ENCODE results near the gene PA2G4. TPM values are rescaled to one million over a fixed set of nuclear protein-coding genes. Genes with fewer than 3 reads are reported as not detected.

Gene PA2G4
- total and polyA plus RNA-seq, 10 of the 15 experiments (the other 5 are each of a cell fraction or from before 2014, with no cell fraction given): 148 to 514 (median 406) TPM

- CTCF ChIA-PET: interaction anchor here (0.6 kb wide), 1 partner anchor 361 kb away, joined by 3 read pairs; no protein-coding TSS in a partner anchor
- BruUV-seq (replicated peaks): no TSS peak
- WGBS (ENCODE audit: insufficient coverage, insufficient replicate concordance, low lambda C conversion rate, missing lambda C conversion rate): 5% methylated on average over 55 of the region's 59 CpGs
- H3K27me3 ChIP-seq (replicated peaks in 1 of 2; ENCODE audit: control insufficient read depth in 2 of 2, insufficient read depth in 2 of 2, low read length in 1 of 2): peaks cover 9 to 15% of the 10 kb centered on the region in 2 experiments; a peak in 3 of 4 replicates
- DNase-seq (ENCODE audit: low read depth, low spot score): no peak
- in situ Hi-C loops (cut with MboI): no loop called here
- POLR2A ChIA-PET: no interaction called here
- H3K4me3 ChIP-seq: peak within 1 kb of the TSS; percentile 65
- H3K36me3 ChIP-seq (ENCODE audit: control insufficient read depth in 2 of 2, insufficient read depth in 2 of 2, low read length in 1 of 2): no peaks in the 10 kb centered on the region
- H3K9ac ChIP-seq (ENCODE audit: control insufficient read depth, insufficient read depth, low read length): no peak within 1 kb of the TSS
- intact Hi-C loops (cut with micrococcal nuclease; ENCODE audit: unreplicated experiment): loop anchor here (5.0 kb wide), 1 partner anchor 33 kb away; no protein-coding TSS in a partner anchor
- no peaks in the 10 kb centered on the region for H3K4me1 ChIP-seq (ENCODE audit: control insufficient read depth, insufficient read depth, low read length)
- SMC1A ChIA-PET (ENCODE audit: uncharacterized antibody, unreplicated experiment): no interaction called here
- peak within 1 kb of the TSS; percentile 55 for H2AFZ ChIP-seq (ENCODE audit: control insufficient read depth, low read depth, low read length)
- no peaks in the 10 kb centered on the region for H4K20me1 ChIP-seq (ENCODE audit: control insufficient read depth, insufficient read depth)
- H3K27ac ChIP-seq (ENCODE audit: control insufficient read depth, insufficient read depth): no peak within 1 kb of the TSS
- H3K9me3 ChIP-seq (replicated peaks; ENCODE audit: control insufficient read depth, insufficient read depth, low read length): no peaks in the 10 kb centered on the region
- TF ChIP-seq MYC (IDR thresholded peaks at IDR 0.05; ENCODE audit: insufficient read depth, insufficient read length, insufficient replicate concordance, low read length, severe bottlenecking) (no peak), NFYA (IDR thresholded peaks at IDR 0.05; ENCODE audit: borderline replicate concordance, low read depth, low read length) (no peak), PKNOX1 (IDR thresholded peaks at IDR 0.05) (no peak)
- RAD21 ChIA-PET (ENCODE audit: unreplicated experiment): no interaction called here
- FAIRE-seq: no peak
- H3K79me2 ChIP-seq (ENCODE audit: control insufficient read depth, insufficient read depth, low read length): no peaks in the 10 kb centered on the region
- ATAC-seq: peak; percentile 66
- H3K4me2 ChIP-seq (ENCODE audit: control insufficient read depth, insufficient read depth): peak within 1 kb of the TSS; percentile 95
Observed at GRCh38 chr12:56079723-56080555, 24.4 kb upstream of the PA2G4 start, which contains the start of gene ERBB3. Gene ERBB3, plus strand, starts transcription at chr12:56080165. Its CDS starts 136 bp downstream, at chr12:56080301.
